Psoas muscle (tissue), 8 donors: Measurements from ENCODE around the gene UGT1A4. TPM values are rescaled to one million over a fixed set of nuclear protein-coding genes. Genes with fewer than 3 reads are reported as not detected.

Experiments
- ATAC-seq, 4 donors: fragments of 200-7000 bp; cut with Tn5 transposase; one replicate each; pipeline ENCODE4 v1.9.1; 2020; ENCODE audit warnings: moderate library complexity in 3 of 4, mild to moderate bottlenecking in 2 of 4
- DNase-seq, 2 donors: peaks; one replicate each; pipeline ENCODE4 v3.0.0-alpha.2; 2020
- H3K27ac ChIP-seq: fragments of 200-600 bp; one replicate; pipeline ENCODE4 v1.8.0; 2022
- H3K27me3 ChIP-seq, 3 donors: fragments of 200-600 bp in 1 of 3; one replicate each; pipeline versions ENCODE4 v1.6.1 to v1.8.0; 2013 to 2022; ENCODE audit warnings: low read length in 2 of 3, mild to moderate bottlenecking in 2 of 3, moderate library complexity in 1 of 3; ENCODE audit not compliant: insufficient read depth in 3 of 3
- H3K36me3 ChIP-seq, 2 donors: fragments of 200-600 bp in 1 of 2; one replicate each; pipeline versions ENCODE4 v1.6.1 to v1.8.0; 2013 to 2022; ENCODE audit warnings: low read depth in 1 of 2, mild to moderate bottlenecking in 1 of 2, moderate library complexity in 1 of 2; ENCODE audit not compliant: insufficient read depth in 1 of 2
- H3K4me1 ChIP-seq: fragments of 200-600 bp; one replicate; pipeline ENCODE4 v1.8.0; 2022
- H3K4me3 ChIP-seq: fragments of 200-600 bp; one replicate; pipeline ENCODE4 v1.8.0; 2022; ENCODE audit warnings: mild to moderate bottlenecking
- H3K9me3 ChIP-seq: fragments of 200-600 bp; one replicate; pipeline ENCODE4 v1.8.0; 2022
- CTCF ChIP-seq: fragments of 200-600 bp; IDR thresholded peaks from one replicate; pipeline ENCODE4 v1.8.0; 2022; ENCODE audit warnings: antibody characterized with exemption
- WGBS, 3 donors: extraction: QIAGEN DNeasy Blood & Tissue Kit; methylation state at CpG; one replicate each; pipeline versions ENCODE4 v1.1.6 to v1.1.7; 2013; 5-methylcytosine and 5-hydroxymethylcytosine counted together
- intact Hi-C, 2 donors: fragments of 100-400 bp; cut with DNase I; formaldehyde crosslinking; loops; one replicate each; pipeline versions ENCODE4 v1.11.0 to v1.14.2; 2022
- polyA plus RNA-seq, 3 donors: library from polyadenylated mRNA; stranded (reverse); fragments of 200-250 nt; gene quantifications; one replicate each; pipeline ENCODE4 v1.2.3, GENCODE V29; 2013
- total RNA-seq, 4 donors: library from RNA; stranded (reverse); fragmentation: NEBNext Ultra II Directional in 2 of 4; extraction: Animal tissue kit (Norgen Biotek cat#: 25700) in 2 of 4; gene quantifications; one replicate each; pipeline versions ENCODE4 v1.2.1 to v1.2.4, GENCODE V29; 2021 to 2023
- donor health status: healthy with polysubstance abuse.
- donor health status: DM: no; HTN: no; CAD: no; lungs with moderate emphysema.
- donor health status: Bipolar disorder and iron deficiency.
- donor health status: healthy.
- donor health status: DM: yes; HTN: yes; CAD: no.
- donor health status: DM: no; HTN: no; CAD: no.
- donor health status: DM: no; HTN: no; CAD: no.
- donor health status: DM: yes; HTN: yes; CAD: no.

UGT1A4 gene
- total and polyA plus RNA-seq, 7 donors, result not detected

GRCh38 chr2:233816334-233816733 is 97.8 kb downstream of the UGT1A4 start:
- no peak for ATAC-seq
- peaks cover 0 to 4% (median 0%) of the 10 kb centered on the region in 3 donors for H3K27me3 ChIP-seq
- intact Hi-C loops, result no loop called here
- H3K4me3 ChIP-seq, result no peak overlapping the region
- H3K36me3 ChIP-seq, result no peaks in the 10 kb centered on the region
- WGBS, 3 donors, result 32 to 50% (median 44%) methylated on average over 2 of the region's 2 CpGs
- no peaks in the 10 kb centered on the region for H3K9me3 ChIP-seq
- no peak for DNase-seq
- H3K27ac ChIP-seq, result no peak overlapping the region
- H3K4me1 ChIP-seq, result no peaks in the 10 kb centered on the region
- no peak for TF ChIP-seq CTCF

GRCh38 chr2:233816771-233817170 is 98.2 kb downstream of the UGT1A4 start:
- no peak for ATAC-seq
- WGBS, 3 donors, result 77 to 84% (median 81%) methylated on average over 4 of the region's 4 CpGs
- no peak overlapping the region for H3K27ac ChIP-seq

DNA sequence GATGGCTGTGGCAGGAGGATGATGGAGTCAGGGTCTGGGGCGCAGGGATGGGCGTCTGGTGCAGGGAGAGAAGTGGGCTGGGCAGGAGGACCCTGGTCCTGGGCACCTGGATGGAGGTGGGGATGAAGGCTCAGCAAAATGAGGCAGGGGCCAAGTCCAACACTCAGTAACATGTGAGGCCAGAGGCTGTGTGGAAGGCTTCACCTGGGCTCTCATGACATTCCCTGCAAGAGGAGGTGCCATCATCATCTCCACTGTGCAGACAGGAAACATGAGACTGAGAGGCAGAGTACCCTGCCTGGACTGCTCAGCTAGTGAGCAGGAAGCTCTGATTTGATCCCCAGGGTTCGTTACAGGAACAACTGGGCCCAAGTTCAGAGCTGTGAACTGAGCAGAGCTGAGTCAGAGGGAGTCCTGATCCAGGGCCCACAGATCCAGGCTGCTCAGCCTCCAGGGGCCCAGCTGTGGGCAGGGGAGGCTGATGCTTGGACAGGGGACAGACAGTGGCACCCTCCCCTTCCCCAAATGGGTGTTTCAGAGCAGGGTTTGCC is 98.9 kb downstream of the UGT1A4 start:
- WGBS, 3 donors, result 67 to 76% (median 75%) methylated on average over 3 of the region's 3 CpGs
- ATAC-seq, result no peak
- H3K27ac ChIP-seq, result no peak overlapping the region

More at GRCh38 chr2:233816771-233817170, 98.2 kb downstream of the UGT1A4 start:
- intact Hi-C loops, result no loop called here
- Histone ChIP-seq H3K9me3 (no peaks in the 10 kb centered on the region), H3K36me3 (no peaks in the 10 kb centered on the region), H3K27me3 (peaks cover 0 to 4% (median 0%) of the 10 kb centered on the region in 3 donors), H3K4me1 (no peaks in the 10 kb centered on the region), H3K4me3 (no peak overlapping the region)
- no peak for TF ChIP-seq CTCF
- DNase-seq, result no peak

GRCh38 chr2:233817995-233818638 is 99.6 kb downstream of the UGT1A4 start:
- Histone ChIP-seq H3K9me3 (no peaks in the 10 kb centered on the region), H3K4me3 (no peak overlapping the region), H3K36me3 (no peaks in the 10 kb centered on the region), H3K4me1 (no peaks in the 10 kb centered on the region), H3K27ac (no peak overlapping the region), H3K27me3 (peaks cover 0 to 4% (median 0%) of the 10 kb centered on the region in 3 donors)
- ATAC-seq (no peak), DNase-seq (no peak)
- intact Hi-C loops, result no loop called here
- TF ChIP-seq CTCF, result no peak
- 83 to 88% (median 84%) methylated on average over 11 of the region's 11 CpGs for WGBS, 3 donors

More for the DNA sequence above, 98.9 kb downstream of the UGT1A4 start:
- intact Hi-C loops, result no loop called here
- no peak for DNase-seq
- Histone ChIP-seq H3K4me3 (no peak overlapping the region), H3K27me3 (peaks cover 0 to 4% (median 0%) of the 10 kb centered on the region in 3 donors), H3K9me3 (no peaks in the 10 kb centered on the region), H3K36me3 (no peaks in the 10 kb centered on the region), H3K4me1 (no peaks in the 10 kb centered on the region)
- no peak for TF ChIP-seq CTCF
